GM18951 (cell line): Measurements from ENCODE around the gene LRCOL1.

Experiments used
- POLR2A ChIP-seq: IDR thresholded peaks from 4 replicates; pipeline ENCODE4 v1.6.1; 2011; ENCODE audit warnings: mild to moderate bottlenecking; ENCODE audit not compliant: insufficient read length, insufficient read depth; ENCODE audit errors: extremely low read depth
- in situ Hi-C: fragments of 300-500 bp; cut with MboI; formaldehyde crosslinking; loops from one replicate; pipeline ENCODE4 v1.12.0; 2022; ENCODE audit warnings: low sequenced_read_pairs, mixed read lengths, inconsistent platforms; ENCODE audit not compliant: unreplicated experiment

LRCOL1 gene

GRCh38 chr12:132619386-132620112 is 9.2 kb upstream of the LRCOL1 start:
- in situ Hi-C loops, result no loop called here
- no peak for TF ChIP-seq POLR2A

GRCh38 chr12:132619071-132619385 is 8.6 kb upstream of the LRCOL1 start:
- in situ Hi-C loops, result no loop called here
- no peak for TF ChIP-seq POLR2A

GRCh38 chr12:132618683-132619043 is 8.3 kb upstream of the LRCOL1 start, which contains the start of gene P2RX2:
Gene P2RX2, plus strand, starts transcription at chr12:132618776. Its CDS starts 41 bp downstream, at chr12:132618817.
- in situ Hi-C loops, result no loop called here
- no peak for TF ChIP-seq POLR2A

GRCh38 chr12:132617822-132618682 is 7.7 kb upstream of the LRCOL1 start:
- TF ChIP-seq POLR2A, result no peak
- in situ Hi-C loops, result no loop called here

GRCh38 chr12:132617135-132617701 is 6.8 kb upstream of the LRCOL1 start:
- TF ChIP-seq POLR2A, result no peak
- in situ Hi-C loops, result no loop called here

- no peak for TF ChIP-seq POLR2A
- in situ Hi-C loops, result no loop called here
Measured at GRCh38 chr12:132615579-132616038, 5.2 kb upstream of the LRCOL1 start.

GRCh38 chr12:132614861-132615578 is 4.6 kb upstream of the LRCOL1 start:
- in situ Hi-C loops, result no loop called here
- TF ChIP-seq POLR2A, result no peak

- TF ChIP-seq POLR2A, result no peak
- in situ Hi-C loops, result no loop called here
Measured at GRCh38 chr12:132614029-132614428, 3.6 kb upstream of the LRCOL1 start.

- in situ Hi-C loops, result no loop called here
- no peak for TF ChIP-seq POLR2A
Measured at GRCh38 chr12:132611620-132612019, 1.2 kb upstream of the LRCOL1 start.

- TF ChIP-seq POLR2A, result no peak
- in situ Hi-C loops, result no loop called here
Measured at GRCh38 chr12:132610866-132611602, 652 bp upstream of the LRCOL1 start.

- no peak for TF ChIP-seq POLR2A
- in situ Hi-C loops, result no loop called here
Measured at GRCh38 chr12:132608231-132609171, 1.9 kb downstream of the LRCOL1 start.
